Lower leg skin (tissue), 3 donors: ENCODE measurements around the gene ALPI.

Experiments
- CTCF ChIP-seq, 3 donors: fragments of 450-650 bp; IDR thresholded peaks; one replicate each; pipeline ENCODE4 v1.5.1; 2016; ENCODE audit warnings: antibody characterized with exemption in 3 of 3, mild to moderate bottlenecking in 3 of 3, moderate library complexity in 2 of 3
- POLR2A ChIP-seq, 2 donors: fragments of 450-650 bp; IDR thresholded peaks; one replicate each; pipeline ENCODE4 v1.6.1; 2016 to 2017; ENCODE audit warnings: antibody characterized with exemption in 2 of 2, mild to moderate bottlenecking in 1 of 2, moderate library complexity in 1 of 2

- TF ChIP-seq POLR2A (IDR thresholded peaks at IDR 0.05) (no peak), CTCF (IDR thresholded peaks at IDR 0.05) (no peak)
Measured at GRCh38 chr2:232488097-232488711, 32.3 kb downstream of the ALPI start.
